ENCODE results near the gene PSMA1.

Gene PSMA1

GRCh38 chr11:14506532-14506931 is 13.7 kb downstream of the PSMA1 start:
- H3K27ac ChIP-seq, result no peak overlapping the region
- TF ChIP-seq CTCF (conservative IDR thresholded peaks at IDR 0.05), result no peak
- no peak for TF ChIP-seq ZFX (IDR thresholded peaks at IDR 0.05)

GRCh38 chr11:14503023-14503422 is 17.2 kb downstream of the PSMA1 start:
- TF ChIP-seq CTCF (conservative IDR thresholded peaks at IDR 0.05) (no peak), ZFX (IDR thresholded peaks at IDR 0.05) (no peak)
- no peak overlapping the region for H3K27ac ChIP-seq

GRCh38 chr11:14502039-14502438 is 18.1 kb downstream of the PSMA1 start:
- TF ChIP-seq CTCF (conservative IDR thresholded peaks at IDR 0.05), result no peak
- TF ChIP-seq ZFX (IDR thresholded peaks at IDR 0.05), result no peak
- H3K27ac ChIP-seq, result no peak overlapping the region

DNA sequence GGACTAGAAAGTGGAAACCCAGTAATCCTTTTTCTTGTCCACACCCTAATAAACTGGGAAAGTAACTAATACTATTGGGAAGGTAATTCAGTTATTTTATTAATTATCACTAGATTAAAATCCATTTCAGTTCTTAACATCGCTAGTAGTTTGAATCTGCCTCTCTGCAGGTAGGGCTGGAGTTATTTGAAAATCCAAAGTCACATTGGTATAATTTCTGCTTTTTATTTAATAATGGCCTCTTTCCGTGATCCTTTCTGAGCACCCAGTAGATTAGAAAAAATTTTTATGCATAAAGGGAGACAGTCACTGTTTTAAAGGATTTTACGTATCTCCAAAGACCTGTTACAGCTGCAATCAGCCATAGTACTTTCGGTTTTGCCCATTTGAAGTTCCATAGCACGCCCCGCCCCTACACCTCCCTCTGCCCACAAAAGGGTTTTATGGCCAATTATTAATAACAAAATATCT is 20.0 kb downstream of the PSMA1 start:
- H3K27ac ChIP-seq, result peak overlapping the region; percentile 79
- no peak for TF ChIP-seq ZFX (IDR thresholded peaks at IDR 0.05)
- TF ChIP-seq CTCF (conservative IDR thresholded peaks at IDR 0.05), result no peak

- TF ChIP-seq ZFX (IDR thresholded peaks at IDR 0.05) (peak; percentile 92), CTCF (conservative IDR thresholded peaks at IDR 0.05) (no peak)
- H3K27ac ChIP-seq, result peak within 1 kb of the TSS; percentile 79
These were observed 20.5 kb downstream of the PSMA1 start, which contains the start of gene COPB1 for GRCh38 chr11:14499560-14500180. Gene COPB1, minus strand, starts transcription at chr11:14499811. Its CDS starts 883 bp downstream, at chr11:14498928.

DNA sequence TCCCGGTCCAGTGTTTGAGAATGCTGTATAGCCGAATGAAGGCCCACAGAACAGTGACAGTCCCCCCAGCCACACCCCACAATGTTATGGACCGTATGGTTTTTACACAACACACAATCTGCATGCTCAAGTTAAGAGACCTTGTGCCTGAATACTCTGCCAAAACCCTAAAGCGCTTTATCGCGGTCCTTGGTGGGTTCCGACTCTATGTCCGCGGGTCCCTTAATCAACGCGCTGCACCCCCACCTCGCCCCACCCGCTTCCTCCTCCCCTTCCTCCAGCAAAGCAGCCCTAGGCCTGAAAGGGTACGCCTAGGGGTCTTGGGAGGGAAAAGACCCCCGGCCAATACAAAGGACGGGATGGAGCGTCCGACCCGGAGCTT is 21.0 kb downstream of the PSMA1 start:
- H3K27ac ChIP-seq, result peak overlapping the region; percentile 79
- no peak for TF ChIP-seq ZFX (IDR thresholded peaks at IDR 0.05)
- TF ChIP-seq CTCF (conservative IDR thresholded peaks at IDR 0.05), result no peak

- H3K27ac ChIP-seq, result no peak overlapping the region
- TF ChIP-seq ZFX (IDR thresholded peaks at IDR 0.05), result no peak
- no peak for TF ChIP-seq CTCF (conservative IDR thresholded peaks at IDR 0.05)
These were observed 39.5 kb downstream of the PSMA1 start for GRCh38 chr11:14480716-14481115.

All from C4-2B (cell line).